Renal pelvis (tissue), 4 donors: ENCODE data around the gene CRB1. TPM values are rescaled to one million over a fixed set of nuclear protein-coding genes. Genes with fewer than 3 reads are reported as not detected.
"Not testable (repeated sequence)": the region's sequence is repeated elsewhere in the genome, so short reads cannot be mapped to it uniquely, and the experiment has no call there.

Experiments
- DNase-seq: peaks from one replicate; pipeline ENCODE4 v3.0.0-alpha.2; 2013
- polyA plus RNA-seq, 3 donors: library from polyadenylated mRNA; unstranded; fragments of 120-200 nt; gene quantifications; one replicate each; pipeline ENCODE4 v1.2.1, GENCODE V29; 2013; ENCODE audit not compliant: insufficient read length in 3 of 3

The CRB1 gene
- polyA plus RNA-seq, 3 donors: 2.0 to 3.5 (median 2.6) TPM

GRCh38 chr1:197463142-197463541 is 195.1 kb downstream of the CRB1 start:
- DNase-seq: no peak

DNA sequence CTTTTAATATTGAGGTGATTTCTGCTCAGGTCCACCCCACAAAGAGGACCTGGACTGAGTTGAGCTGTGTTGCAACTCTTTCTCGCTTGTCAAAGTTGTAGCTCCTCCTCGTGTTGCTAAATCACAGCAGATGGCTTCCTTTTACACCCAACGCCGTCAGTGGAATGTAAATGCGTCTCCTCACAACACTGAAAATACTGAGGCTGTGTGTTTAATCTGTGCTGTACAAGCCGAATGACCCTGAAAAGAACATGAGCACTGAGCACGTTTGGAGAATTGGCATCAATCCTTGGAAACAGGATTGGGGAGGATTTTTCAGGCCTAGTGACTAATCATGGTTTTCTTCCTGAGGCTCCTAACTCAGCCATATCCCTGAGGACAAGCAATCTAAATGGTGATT is 196.0 kb downstream of the CRB1 start:
- DNase-seq: peak; percentile 58

DNA sequence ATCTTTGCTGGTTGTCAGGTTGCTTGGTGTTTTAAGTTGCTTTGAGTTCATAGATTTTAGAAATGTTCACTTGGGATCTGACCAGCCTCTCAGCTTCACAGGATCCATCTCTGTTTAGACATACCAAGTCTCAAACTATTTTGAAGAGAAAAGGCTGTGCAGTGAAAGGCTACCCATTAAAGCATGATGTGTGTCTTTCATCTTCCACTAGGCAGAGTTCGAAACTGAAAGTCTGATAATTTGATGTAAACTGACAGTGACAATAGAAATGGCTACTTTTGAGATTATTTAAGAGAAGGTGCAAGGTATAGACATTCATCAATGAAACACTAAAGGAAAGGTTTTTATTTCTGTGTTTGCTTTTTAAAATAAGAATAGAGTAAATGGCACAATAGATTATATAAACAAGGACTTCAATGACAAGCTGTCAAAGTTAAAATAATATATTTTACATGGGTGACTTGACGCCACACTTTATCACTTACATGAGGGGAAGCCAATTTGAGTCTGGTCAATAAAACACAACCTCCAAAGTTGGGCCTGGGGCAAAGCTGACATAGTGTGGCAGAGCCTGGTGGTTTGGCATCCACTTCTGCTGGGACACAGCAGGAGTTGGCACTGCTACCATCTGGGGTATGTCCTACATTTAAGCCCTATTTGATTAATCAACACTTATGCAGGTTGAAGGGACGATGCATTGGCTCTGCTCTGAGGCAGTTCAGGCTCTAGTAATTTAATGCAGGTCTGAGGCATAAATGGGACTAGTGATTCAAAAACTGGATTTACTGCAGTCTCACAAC is 197.7 kb downstream of the CRB1 start:
- no peak for DNase-seq

- no peak for DNase-seq
Observed at GRCh38 chr1:197466813-197467212, 198.8 kb downstream of the CRB1 start.

GRCh38 chr1:197467881-197468280 is 199.8 kb downstream of the CRB1 start:
- no peak for DNase-seq

DNA sequence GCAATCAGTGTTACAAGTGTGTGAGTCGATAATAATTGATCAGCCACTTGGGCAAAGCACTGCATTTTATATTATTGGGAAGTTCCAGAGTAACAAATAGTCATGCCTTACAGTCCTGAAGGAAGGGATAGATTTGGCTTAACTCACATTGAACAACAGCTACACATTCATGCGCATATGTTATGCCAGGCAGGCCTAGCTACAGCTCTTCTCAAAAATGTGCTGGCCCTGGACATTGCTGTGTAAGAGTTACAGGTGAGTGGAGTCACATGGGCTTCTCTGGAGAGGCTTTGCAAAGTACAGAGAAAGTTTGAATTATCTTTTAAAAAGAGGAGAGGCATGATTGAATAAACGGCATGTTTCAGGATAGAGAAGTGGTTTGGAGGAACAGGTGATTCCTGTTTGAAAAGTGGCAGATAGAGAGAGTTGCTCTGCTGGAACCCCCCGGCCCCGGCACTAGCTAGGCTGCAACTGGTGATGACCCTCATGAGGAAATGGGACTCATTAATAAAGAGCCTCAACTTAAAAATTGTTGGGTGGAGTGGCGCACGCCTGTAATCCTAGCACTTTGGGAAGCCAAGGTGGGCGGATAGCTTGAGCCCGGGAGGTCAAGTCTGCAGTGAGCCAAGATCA is 200.6 kb downstream of the CRB1 start:
- no peak for DNase-seq

GRCh38 chr1:197469620-197470210 is 201.7 kb downstream of the CRB1 start:
- DNase-seq: no peak

DNA sequence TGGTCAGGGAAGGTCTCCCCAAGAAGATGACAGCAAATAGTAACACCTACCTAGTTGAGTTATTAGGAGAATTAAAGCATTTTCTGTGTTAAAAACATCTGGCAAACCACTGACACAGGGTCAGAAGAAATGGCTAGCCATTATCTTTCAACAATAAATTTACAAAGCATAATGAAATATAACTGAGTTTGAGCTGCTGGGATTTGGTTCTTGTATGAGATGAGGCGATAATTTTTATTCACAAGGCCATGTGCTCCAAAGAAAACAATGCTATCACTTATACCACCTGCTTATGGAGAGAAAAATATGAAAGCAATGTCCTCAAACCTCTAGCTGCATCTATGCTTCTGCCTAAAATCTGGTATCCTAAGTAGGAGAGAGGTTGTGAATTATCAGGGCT is 202.3 kb downstream of the CRB1 start:
- DNase-seq: no peak

GRCh38 chr1:197471248-197471985 is 203.4 kb downstream of the CRB1 start:
- DNase-seq: no peak

DNA sequence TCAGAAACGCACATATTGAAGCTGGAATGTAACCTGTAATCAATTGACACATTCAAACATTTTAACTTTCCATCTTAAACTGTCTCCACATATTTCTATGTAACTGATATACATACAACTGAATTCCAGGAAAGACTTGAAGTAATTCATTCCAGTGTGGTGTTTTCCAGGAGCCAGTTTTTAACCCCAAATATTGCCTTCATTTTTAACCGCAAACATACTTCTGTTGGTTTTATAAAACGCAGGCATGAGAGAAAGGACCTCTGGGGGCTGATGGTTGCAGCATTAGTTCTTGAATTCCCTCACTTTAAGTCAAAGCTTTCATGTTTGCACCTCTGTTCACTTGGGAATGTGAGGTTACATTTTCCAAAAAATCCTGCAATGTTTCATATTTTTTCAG is 204.1 kb downstream of the CRB1 start:
- DNase-seq: no peak

DNA sequence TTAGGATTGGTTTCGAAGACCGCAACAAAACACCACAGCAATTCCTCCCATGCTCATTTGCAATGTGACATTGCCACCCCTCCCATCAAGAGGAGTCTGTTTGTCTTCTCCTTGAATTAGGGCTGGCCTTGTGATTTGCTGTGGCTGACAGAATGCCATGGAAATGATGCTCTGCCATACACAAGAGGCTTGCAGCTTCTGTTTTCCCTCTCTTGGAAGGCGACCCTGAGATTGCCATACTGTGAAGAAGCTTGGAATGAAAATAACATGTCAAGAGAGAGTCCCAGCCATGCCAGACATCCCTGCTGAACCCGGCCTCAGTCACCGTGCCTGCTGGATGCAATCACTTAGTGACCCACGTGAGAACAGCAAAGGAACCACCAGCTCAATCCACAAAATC is 212.4 kb downstream of the CRB1 start:
- DNase-seq: no peak

DNA sequence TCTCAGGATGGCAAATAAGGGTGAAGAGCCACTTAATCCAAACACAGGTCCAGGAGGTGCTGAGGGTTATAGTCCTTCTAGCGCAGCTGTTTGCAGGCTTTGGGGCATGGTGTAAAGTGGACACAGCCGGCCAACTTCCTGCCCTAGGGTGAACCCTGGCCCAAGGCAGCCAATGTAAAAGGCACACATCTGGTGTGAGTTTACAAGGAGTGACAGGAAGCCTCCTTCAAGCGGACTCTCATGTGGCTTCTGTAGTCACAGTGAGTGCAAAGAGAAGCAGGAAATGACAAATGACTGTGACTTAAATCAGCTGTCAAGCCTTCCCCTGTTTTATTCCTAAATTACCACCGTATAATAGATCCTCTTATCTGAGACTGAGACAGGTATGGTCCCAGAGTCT is 213.0 kb downstream of the CRB1 start:
- no peak for DNase-seq

GRCh38 chr1:197485790-197486189 is 217.7 kb downstream of the CRB1 start:
- no peak for DNase-seq

DNA sequence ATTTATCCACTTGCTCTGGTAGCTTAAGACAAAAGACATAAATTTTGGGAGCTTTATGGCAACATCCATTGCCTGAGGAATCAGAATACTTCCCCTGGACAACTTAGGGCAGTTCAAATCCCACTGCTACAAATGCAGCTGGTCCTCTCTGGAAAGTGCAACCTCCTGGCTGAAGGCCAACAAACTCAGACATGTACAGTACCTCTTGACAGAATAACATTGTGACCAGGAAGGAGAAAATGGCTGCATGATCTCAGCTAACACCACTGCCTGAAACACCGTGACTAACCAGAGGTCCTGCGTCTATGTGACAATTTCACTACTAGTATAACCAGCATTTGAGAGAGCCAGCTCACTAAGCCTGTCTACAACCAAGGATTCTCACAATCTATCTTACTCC is 218.9 kb downstream of the CRB1 start:
- DNase-seq: no peak

- not testable (repeated sequence) for DNase-seq
Observed at GRCh38 chr1:197491505-197491904, 223.5 kb downstream of the CRB1 start.

DNA sequence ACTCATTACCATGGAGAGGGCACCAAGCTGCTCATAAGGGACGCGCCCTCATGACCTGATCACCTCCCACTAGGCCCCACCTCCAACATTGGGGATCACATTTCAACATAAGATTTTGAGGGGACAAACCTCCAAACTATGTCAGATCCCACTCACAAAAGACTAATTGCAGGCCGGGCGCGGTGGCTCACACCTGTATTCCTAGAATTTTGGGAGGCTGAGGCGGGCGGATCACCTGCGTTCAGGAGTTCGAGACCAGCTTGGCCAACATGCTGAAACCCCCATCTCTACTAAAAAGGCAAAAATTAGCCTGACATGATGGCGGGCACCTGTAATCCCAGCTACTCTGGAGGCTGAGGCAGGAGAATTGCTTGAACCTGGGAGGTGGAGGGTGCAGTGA is 228.7 kb downstream of the CRB1 start:
- DNase-seq: no peak

GRCh38 chr1:197510691-197511378 is 242.8 kb downstream of the CRB1 start:
- no peak for DNase-seq

- no peak for DNase-seq
Observed at GRCh38 chr1:197515421-197515820, 247.4 kb downstream of the CRB1 start.

DNA sequence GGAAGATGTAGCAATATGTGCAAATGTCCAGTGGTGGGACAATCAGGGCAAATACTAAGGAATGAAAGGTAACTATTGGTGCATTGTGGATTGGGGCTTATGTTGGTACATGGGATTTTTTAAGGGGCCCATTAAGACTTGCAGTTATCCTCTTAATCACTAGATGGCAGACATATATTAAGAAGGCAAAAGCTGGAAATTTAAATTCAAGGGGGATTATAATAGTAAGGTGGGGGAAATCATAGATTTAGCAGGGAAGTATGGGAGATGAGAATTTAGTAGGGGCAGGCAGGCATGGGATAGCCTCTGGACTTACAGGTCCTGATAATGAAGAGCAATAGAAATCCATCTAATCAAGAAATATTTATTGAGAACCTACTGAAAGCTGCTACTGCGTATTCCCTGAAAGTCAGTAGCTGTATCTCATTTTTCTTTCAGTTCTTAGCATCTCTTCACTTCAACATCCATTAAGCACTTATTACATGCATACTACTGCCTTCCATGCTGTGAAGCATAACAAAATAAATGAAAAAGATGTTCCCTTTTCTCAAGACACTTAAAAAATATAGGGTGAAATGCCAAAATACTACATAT is 251.8 kb downstream of the CRB1 start:
- no peak for DNase-seq

DNA sequence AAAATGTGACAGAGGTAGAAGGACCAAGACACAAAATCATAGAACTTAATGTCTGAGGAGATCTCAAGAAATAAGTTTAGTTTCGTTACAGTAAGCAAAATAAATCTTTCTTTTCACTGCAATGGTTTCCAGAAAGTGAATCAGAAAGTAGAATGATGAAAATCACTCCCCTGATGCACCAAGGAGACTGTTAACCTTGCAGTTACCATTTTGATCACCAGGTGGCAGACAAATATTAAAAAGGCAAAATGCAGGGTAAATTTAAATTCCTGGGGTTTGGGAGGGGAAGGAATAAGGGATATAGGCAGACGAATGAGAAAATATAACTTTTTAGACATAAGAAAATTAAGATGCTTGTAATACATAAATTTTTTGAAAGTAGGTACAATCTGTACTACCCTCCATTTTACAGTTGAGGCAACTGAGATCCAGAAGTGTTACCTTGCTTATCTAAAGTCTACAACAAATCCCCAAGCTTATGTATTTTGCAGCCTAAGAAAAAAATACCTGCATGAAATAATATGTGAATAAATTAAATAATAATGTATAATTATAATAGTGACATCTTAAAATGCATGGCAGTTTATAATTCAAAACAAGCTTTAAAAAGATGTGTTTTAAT is 253.2 kb downstream of the CRB1 start:
- DNase-seq: peak; percentile 14

GRCh38 chr1:197526736-197527371 is 258.8 kb downstream of the CRB1 start:
- peak; percentile 0 for DNase-seq
